Muscle layer of colon (tissue), 2 donors: ENCODE measurements around the gene FCHO1.

Experiments used
- H3K27ac ChIP-seq: one replicate; pipeline ENCODE4 v1.7.0; 2013; ENCODE audit warnings: low read depth, mild to moderate bottlenecking, low read length, moderate library complexity
- H3K27me3 ChIP-seq, 2 donors: one replicate each; pipeline ENCODE4 v1.7.0; 2013; ENCODE audit warnings: low read length in 2 of 2, mild to moderate bottlenecking in 2 of 2; ENCODE audit not compliant: insufficient read depth in 2 of 2, control insufficient read depth in 1 of 2
- H3K36me3 ChIP-seq: one replicate; pipeline ENCODE4 v1.7.0; 2013; ENCODE audit warnings: mild to moderate bottlenecking, low read length; ENCODE audit not compliant: insufficient read depth
- H3K4me1 ChIP-seq: one replicate; pipeline ENCODE4 v1.7.0; 2013; ENCODE audit warnings: mild to moderate bottlenecking, low read length; ENCODE audit not compliant: insufficient read depth
- H3K4me3 ChIP-seq, 2 donors: one replicate each; pipeline ENCODE4 v1.7.0; 2013; ENCODE audit warnings: low read length in 2 of 2, low read depth in 1 of 2, mild to moderate bottlenecking in 1 of 2, moderate library complexity in 1 of 2
- H3K9ac ChIP-seq: one replicate; pipeline ENCODE4 v1.7.0; 2013; ENCODE audit warnings: low read length
- H3K9me3 ChIP-seq: one replicate; pipeline ENCODE4 v1.7.0; 2013; ENCODE audit warnings: mild to moderate bottlenecking, low read length
- donor health status: abdominal sarcoma.
- donor health status: Adenocarcinoma of cecum.

FCHO1 gene

DNA sequence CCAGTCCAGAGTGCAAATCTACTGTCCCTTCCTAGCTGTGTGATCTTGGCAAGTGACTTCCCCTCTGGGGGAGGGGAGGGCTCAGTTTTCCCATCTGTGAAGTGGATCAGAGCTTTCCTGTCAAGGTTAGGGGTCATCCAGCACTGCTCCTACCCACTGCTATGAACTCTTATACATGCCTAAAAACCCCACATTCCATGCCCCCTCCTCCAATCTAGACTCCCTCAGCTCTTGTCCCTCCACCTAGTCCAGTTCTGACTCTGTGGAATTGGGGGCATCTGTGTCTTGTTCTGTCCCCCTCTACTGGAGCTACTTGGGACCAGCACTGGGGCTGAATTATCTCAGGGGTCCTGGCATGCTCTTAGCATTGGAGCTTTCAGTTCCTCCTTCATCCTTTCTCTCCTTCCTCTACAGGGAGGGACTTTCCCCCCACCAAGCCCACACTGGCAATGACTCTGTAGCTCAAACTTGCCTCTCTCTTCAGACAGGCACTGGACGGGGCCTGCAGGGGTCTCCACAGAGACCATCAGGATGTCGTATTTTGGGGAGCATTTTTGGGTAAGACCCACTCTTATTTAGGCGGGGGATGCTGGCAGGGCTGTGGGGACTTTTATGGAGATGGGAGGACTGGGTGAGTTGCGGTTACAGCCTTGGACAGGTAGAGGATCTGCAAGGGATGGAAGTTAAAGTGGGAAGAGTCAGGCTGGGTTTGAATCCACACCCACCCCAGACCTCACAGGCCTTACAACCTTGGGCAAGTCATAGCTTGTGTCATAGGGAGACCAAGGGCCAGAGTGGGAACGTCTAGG, 3.6 kb downstream of the FCHO1 start:
- Histone ChIP-seq H3K27ac (no peak overlapping the region), H3K27me3 (no peaks in the 10 kb centered on the region), H3K4me1 (peaks cover 7% of the 10 kb centered on the region), H3K9ac (no peak overlapping the region), H3K4me3 (no peak overlapping the region), H3K9me3 (no peaks in the 10 kb centered on the region), H3K36me3 (no peaks in the 10 kb centered on the region)

DNA sequence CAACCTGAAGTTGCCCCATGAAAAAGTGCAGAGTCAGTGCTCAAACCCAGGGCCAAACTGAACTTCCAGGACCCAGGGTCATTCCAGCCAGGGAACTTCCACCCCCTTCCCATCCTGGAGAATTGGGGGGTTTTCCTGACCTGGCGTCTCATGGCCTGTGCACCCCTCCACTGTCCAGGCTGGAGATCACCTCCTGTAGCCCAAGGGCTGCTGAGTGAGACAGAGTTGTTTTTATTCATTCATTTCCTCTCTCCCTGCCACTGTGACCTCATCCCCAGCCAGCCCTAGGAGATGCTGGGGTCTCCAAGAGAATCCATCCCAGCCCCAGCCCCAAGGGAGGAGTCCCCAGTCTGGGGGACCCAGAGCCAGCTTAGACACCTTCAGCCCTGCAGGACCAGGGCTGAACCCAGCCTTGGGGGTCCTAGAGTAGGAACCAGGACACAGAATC, 4.2 kb downstream of the FCHO1 start:
- Histone ChIP-seq H3K4me3 (no peak overlapping the region), H3K27me3 (no peaks in the 10 kb centered on the region), H3K36me3 (no peaks in the 10 kb centered on the region), H3K9me3 (no peaks in the 10 kb centered on the region), H3K27ac (no peak overlapping the region), H3K9ac (no peak overlapping the region), H3K4me1 (peaks cover 7% of the 10 kb centered on the region)

DNA sequence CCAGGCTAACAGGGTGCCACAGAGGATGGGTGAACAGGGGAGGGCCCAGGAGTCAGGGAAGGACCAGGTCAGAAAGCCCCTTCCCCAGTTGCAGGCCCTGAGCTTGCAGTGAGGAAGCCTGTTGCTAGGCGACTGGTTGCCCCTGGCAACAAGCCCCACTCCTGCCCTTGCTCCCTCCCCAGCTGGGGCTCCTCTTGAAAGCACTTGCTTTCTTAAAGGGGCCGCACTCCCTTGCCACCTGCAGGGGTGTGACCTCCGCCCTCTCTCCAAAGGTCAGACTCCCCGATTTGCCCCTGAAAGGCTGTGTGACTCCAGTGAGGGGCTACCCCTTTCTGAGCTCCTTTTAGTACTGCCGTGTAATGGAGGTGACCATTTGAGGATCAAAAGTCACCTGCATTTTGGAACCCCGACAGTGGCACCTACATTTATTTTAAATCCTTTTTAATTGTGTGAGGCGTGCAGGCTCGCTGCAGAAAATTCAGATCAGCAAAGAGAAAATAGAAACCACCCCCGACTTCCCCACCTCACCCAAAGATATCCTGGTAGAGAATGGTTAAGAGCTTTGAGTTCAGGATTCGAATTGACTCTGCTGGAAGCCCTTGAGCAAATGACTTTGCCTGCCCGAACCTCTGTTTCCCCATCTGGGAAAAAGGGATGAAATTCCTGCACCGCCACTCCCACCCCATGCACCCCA, 4.8 kb downstream of the FCHO1 start:
- no peak overlapping the region for H3K4me3 ChIP-seq
- peaks cover 7% of the 10 kb centered on the region for H3K4me1 ChIP-seq
- H3K36me3 ChIP-seq: no peaks in the 10 kb centered on the region
- H3K9ac ChIP-seq: no peak overlapping the region
- H3K9me3 ChIP-seq: no peaks in the 10 kb centered on the region
- no peak overlapping the region for H3K27ac ChIP-seq
- H3K27me3 ChIP-seq: no peaks in the 10 kb centered on the region

DNA sequence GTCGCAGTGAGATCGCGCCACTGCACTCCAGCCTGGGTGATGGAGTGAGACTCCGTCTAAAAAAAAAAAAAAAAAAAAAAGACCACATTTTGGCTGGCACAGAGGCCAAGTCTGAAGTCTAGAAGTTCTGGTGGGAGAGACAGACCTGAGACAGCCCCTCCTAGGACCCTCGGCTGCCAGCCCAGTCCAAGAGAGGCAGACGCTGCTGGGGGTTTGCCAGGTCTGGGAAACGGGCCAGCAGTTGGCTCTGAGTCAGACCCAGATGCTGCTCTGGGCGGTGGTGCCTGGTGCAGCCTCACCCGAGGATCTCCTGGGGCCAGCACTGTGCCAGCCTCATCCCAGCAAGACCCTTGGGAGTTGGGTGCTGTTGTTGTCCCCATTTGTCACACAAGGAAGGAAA, 5.8 kb downstream of the FCHO1 start:
- Histone ChIP-seq H3K4me3 (no peak overlapping the region), H3K4me1 (peaks cover 7% of the 10 kb centered on the region), H3K27me3 (no peaks in the 10 kb centered on the region), H3K9me3 (no peaks in the 10 kb centered on the region), H3K36me3 (no peaks in the 10 kb centered on the region), H3K27ac (peak overlapping the region; percentile 3), H3K9ac (no peak overlapping the region)

DNA sequence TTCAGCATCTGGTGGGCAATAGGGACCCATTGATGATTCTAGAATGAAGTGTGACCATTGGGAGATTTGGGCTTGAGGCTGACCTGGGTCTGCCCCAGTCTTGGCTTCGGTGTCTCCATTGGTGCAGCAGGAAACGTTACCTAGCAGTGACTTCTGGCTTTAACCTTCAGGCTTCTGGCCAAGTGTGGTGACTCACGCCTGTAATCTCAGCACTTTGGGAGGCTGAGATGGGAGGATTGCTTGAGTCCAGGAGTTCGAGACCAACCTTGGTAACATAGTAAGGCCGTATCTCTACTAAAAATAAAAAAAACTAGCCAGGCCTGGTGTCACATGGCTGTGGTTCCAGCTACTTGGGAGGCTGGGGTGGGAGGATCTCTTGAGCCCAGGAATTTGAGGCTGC, 7.2 kb downstream of the FCHO1 start:
- no peak overlapping the region for H3K27ac ChIP-seq
- no peaks in the 10 kb centered on the region for H3K27me3 ChIP-seq
- no peak overlapping the region for H3K9ac ChIP-seq
- H3K36me3 ChIP-seq: no peaks in the 10 kb centered on the region
- H3K4me1 ChIP-seq: peaks cover 7% of the 10 kb centered on the region
- no peak overlapping the region for H3K4me3 ChIP-seq
- H3K9me3 ChIP-seq: no peaks in the 10 kb centered on the region

DNA sequence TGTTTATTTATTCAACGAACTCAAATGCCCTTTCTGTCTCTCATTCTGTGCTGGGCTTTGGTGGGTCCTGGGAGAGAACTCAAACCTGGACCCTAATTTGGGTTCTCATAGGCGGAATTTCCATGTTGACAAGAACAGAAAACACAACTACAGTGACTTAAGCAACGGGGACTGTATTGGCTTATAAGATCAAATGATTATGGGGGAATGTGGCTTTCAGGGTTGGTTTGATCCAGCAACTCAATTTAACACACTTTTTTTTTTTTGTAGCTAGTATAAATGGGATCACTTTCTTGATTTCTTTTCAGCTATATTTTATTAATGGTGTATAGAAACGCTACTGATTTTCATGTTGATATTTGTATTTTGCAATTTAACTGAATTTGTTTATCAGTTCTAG, 9.9 kb downstream of the FCHO1 start:
- Histone ChIP-seq H3K36me3 (no peaks in the 10 kb centered on the region), H3K9me3 (no peaks in the 10 kb centered on the region), H3K27ac (no peak overlapping the region), H3K27me3 (no peaks in the 10 kb centered on the region), H3K4me3 (no peak overlapping the region), H3K4me1 (peaks cover 7% of the 10 kb centered on the region), H3K9ac (no peak overlapping the region)

DNA sequence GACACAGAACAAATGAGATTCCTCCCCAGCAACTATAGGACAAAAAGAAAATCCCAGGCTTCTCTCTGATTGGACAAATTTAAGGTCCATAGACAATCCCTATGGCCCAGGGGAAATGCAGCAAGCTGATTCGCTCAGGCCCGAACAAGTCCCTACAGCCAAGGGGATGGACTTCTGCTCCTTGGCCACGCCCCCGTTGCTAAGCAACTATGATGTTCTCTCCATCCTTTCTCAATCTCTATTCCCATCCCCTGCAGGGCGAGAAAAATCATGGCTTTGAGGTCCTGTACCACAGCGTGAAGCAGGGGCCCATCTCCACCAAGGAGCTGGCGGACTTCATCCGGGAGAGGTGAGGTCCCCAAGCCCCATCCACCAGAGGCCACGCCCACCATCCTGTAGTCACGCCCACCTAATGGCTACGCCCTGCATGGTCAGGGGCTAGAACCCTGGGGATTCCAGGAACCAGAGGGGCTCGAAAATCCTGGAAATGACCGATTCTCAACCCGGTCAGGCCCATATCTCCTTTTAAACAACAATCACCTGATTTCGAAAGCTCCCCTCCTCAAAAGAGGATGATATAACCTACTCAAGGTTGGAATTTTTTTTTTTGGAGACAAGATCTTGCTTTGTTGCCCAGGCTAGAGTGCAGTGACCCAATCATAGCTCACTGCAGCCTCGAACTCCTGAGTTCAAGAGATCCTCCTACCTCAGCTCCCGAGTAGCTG, 11.4 kb downstream of the FCHO1 start:
- no peak overlapping the region for H3K9ac ChIP-seq
- H3K36me3 ChIP-seq: no peaks in the 10 kb centered on the region
- H3K27ac ChIP-seq: no peak overlapping the region
- no peaks in the 10 kb centered on the region for H3K27me3 ChIP-seq
- H3K4me3 ChIP-seq: no peak overlapping the region
- H3K4me1 ChIP-seq: peaks cover 8% of the 10 kb centered on the region
- H3K9me3 ChIP-seq: no peaks in the 10 kb centered on the region

DNA sequence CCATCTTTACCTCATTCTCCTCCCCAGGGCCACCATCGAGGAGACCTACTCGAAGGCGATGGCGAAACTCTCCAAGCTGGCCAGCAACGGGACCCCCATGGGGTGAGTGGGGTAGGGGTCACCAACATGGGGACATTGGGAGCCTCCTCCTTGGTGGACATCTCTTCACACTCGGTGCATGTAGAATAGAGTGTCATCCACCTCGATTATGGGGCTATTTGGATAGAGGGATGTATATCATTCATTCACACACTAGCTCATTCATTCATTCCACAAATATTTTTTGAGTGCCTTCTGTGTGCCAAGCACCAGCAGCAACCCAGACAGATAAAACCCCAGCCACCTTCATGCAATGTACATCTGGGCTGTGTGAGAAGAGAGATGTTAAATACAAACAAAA, 13.1 kb downstream of the FCHO1 start:
- Histone ChIP-seq H3K9me3 (no peaks in the 10 kb centered on the region), H3K4me1 (peaks cover 8% of the 10 kb centered on the region), H3K27ac (no peak overlapping the region), H3K4me3 (no peak overlapping the region), H3K36me3 (no peaks in the 10 kb centered on the region), H3K27me3 (no peaks in the 10 kb centered on the region), H3K9ac (no peak overlapping the region)

DNA sequence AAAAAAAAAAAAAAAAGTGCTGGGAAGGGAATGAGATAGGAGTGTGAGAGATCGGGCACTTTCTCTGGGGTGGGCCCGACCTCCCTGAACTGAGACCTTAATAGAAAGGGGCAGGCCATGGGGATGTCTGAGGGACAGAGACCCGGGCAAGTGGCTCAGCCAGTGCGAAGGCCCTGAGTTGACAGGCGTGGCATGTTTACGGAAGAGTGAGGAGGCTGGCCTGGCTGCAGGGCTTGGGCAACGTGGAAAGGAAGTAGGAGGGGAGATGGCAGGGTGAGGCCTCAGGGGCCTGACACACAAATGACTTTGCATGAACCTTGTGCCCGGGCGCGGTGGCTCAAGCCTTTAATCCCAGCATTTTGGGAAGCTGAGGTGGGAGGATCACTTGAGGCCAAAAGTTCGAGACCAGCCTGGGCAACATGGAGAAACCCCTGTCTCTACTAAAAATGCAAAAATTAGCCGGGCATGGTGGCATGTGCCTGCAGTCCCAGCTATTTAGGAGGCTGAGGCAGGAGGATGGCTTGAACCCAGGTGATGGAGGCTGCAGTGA, 13.9 kb downstream of the FCHO1 start:
- H3K9me3 ChIP-seq: no peaks in the 10 kb centered on the region
- H3K27ac ChIP-seq: no peak overlapping the region

DNA sequence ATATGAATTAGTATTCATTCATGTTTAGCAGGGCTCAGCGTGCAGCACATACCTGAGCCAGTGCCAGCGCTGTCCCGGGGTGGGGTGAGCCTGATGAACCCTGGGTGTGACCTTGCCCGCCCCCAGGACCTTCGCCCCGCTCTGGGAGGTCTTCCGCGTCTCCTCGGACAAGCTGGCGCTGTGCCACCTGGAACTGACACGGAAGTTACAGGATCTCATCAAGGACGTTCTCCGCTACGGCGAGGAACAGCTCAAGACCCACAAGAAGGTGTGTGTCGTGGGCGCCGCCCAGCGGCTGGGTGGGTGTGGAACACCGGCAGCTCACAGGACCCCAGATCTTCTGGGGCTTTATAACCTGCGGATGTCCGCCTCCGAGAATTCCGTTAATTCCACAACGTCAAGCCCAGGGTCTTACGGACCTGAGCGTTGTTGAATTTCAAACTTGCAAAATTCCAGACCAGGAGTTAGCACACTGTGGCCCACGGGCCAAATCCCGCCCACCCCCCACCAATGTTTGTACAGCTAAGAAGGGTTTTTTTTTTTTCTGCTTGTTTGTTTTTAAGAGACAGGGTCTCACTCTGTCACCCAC, 15.4 kb downstream of the FCHO1 start:
- Histone ChIP-seq H3K27ac (no peak overlapping the region), H3K9ac (no peak overlapping the region), H3K9me3 (no peaks in the 10 kb centered on the region), H3K36me3 (no peaks in the 10 kb centered on the region), H3K4me1 (peaks cover 8% of the 10 kb centered on the region), H3K27me3 (no peaks in the 10 kb centered on the region), H3K4me3 (peak overlapping the region in 1 of 2 donors; percentile 37)

More for the DNA sequence above, 13.9 kb downstream of the FCHO1 start:
- peaks cover 8% of the 10 kb centered on the region for H3K4me1 ChIP-seq
- no peaks in the 10 kb centered on the region for H3K36me3 ChIP-seq
- H3K4me3 ChIP-seq: no peak overlapping the region
- H3K9ac ChIP-seq: no peak overlapping the region
- no peaks in the 10 kb centered on the region for H3K27me3 ChIP-seq

DNA sequence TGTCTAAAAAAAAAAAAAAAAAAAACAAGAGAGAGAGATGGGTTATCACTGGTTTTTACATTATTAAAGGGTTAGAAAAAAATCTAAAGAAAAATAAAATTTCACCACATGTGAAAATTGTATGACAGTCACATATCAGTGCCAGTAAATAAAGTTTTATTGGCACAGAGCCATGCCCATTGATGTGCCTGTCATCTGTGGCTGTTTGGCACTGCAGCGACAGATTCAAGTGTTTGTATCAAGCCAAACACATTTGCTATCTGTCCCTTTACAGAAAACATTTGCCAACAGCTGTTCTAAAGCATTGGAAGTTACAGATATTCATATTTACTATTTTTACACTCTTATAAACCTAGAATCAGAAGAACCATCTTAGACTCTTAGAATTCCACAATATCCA, 16.3 kb downstream of the FCHO1 start:
- H3K4me1 ChIP-seq: peaks cover 8% of the 10 kb centered on the region
- no peak overlapping the region for H3K27ac ChIP-seq
- no peak overlapping the region for H3K9ac ChIP-seq

More for the DNA sequence above, 16.3 kb downstream of the FCHO1 start:
- H3K9me3 ChIP-seq: no peaks in the 10 kb centered on the region
- no peaks in the 10 kb centered on the region for H3K27me3 ChIP-seq
- no peaks in the 10 kb centered on the region for H3K36me3 ChIP-seq
- H3K4me3 ChIP-seq: no peak overlapping the region
